Measurements from ENCODE around the gene NEBL.

The NEBL gene

DNA sequence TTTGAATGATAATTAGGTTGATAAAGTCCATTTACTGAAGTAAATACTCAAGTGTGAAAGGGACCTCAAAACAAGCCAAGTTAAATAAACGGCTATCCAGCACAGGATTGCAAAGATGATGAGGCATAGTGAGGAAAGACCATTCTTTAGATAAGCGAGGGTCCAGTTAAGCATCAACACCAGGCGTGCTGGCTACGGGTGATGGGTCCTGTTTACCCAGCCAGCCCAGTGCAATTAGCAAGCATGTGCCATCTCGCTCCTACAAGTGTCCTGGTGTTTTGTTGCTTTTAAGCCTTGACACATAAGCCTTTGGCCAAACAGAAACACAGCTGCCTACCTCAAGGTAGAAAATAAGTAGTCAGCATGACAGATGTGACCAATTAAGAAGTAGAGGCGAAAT is 7.1 kb downstream of the NEBL start:
- no peak for DNase-seq (ENCODE audit: extremely low read depth, low read depth)
- TF ChIP-seq, protein P1, sequence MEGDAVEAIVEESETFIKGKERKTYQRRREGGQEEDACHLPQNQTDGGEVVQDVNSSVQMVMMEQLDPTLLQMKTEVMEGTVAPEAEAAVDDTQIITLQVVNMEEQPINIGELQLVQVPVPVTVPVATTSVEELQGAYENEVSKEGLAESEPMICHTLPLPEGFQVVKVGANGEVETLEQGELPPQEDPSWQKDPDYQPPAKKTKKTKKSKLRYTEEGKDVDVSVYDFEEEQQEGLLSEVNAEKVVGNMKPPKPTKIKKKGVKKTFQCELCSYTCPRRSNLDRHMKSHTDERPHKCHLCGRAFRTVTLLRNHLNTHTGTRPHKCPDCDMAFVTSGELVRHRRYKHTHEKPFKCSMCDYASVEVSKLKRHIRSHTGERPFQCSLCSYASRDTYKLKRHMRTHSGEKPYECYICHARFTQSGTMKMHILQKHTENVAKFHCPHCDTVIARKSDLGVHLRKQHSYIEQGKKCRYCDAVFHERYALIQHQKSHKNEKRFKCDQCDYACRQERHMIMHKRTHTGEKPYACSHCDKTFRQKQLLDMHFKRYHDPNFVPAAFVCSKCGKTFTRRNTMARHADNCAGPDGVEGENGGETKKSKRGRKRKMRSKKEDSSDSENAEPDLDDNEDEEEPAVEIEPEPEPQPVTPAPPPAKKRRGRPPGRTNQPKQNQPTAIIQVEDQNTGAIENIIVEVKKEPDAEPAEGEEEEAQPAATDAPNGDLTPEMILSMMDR (IDR thresholded peaks at IDR 0.05; ENCODE audit: low read depth, low read length) = no peak

DNA sequence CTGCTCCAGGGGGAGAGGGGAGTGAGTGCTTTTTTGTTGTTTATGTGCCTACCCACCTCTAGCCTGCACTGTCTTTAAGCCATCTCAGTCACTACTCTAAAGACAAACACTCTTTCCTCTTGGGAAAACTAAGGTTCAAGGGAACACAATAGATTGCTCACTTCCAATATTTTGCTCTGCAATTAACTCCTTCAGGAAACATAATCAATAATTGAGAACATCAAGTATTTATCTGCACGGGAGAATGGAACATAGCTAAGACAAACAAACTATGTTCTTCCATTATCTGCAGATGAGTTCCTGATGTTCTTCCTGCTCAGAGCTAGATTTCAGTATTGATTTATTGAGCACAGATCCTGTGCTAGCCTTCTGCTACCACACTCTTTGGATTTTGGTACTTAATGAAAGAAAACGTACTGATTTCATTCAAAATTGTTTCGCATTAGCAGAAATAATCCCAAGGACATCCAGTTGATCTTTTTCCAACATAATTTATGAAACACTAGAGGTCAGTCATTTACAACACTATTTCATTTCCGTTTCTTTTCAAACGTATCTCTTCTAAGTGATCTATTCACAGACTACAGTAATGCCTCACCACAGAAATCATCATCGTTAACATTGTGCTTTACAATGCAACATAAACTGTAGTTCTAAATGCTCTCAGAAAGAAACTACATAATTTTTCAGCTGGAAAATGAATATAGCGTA is 8.3 kb downstream of the NEBL start:
- no peak for DNase-seq (ENCODE audit: extremely low read depth, low read depth)
- TF ChIP-seq, protein P1 (IDR thresholded peaks at IDR 0.05; ENCODE audit: low read depth, low read length) = no peak

DNA sequence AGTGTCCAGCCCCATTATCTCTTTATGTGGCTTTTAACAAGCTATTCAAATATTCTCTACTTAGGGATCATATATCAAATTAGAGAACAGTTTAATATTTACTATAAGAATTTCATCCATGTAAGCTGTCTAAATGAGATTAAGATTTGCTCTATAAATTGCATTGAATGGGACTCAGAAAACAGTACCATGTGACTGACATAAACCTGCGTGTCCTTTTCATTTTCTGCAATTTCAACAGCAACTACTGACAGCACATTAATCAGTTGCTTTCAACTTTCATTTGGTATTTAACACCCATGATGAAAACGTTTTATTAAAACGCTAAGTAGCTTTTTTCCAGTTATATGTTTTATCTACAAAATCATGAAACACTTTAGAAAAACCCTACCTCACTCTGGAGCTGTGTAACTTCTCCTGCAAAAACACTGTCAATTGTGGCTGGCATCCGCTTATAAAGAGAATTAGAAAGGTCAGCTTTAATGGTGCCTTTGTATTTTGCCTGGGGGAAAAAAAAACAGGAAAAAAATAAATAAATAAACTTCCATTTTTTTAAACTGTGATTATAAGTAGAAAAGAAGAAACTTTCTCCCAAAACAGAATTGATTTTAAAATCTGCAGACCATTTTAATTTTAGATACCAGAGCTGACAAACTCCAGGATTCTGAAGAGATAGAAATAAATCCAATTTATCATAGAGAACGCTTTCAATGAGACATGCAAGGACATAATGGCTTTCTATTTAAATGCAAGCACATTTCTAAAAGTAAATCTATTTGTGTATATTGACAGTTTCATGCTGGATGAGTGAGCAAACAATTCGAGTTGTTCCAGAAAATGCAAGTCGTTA is 9.2 kb downstream of the NEBL start:
- TF ChIP-seq, protein P1 (IDR thresholded peaks at IDR 0.05; ENCODE audit: low read depth, low read length) = no peak
- DNase-seq (ENCODE audit: extremely low read depth, low read depth) = no peak

DNA sequence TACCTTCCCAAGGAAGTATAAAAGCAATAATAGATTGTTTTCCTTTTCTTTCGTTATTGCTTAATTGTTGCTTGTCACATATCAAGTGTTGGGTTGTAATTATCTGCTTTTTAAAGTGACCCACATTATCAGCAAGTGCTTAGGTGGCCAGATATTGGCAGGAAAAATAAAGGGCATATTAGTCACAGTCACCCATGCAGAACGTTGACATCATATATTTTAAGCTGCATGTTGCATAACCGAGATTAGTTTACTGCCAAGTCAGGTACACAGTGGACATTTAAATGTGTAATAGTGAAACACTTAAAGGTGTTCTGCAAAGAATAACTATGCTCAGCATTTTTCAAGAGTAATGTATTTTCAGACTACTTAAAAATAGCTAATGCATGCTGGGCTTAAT is 11.4 kb downstream of the NEBL start:
- TF ChIP-seq, protein P1 (IDR thresholded peaks at IDR 0.05; ENCODE audit: low read depth, low read length) = no peak

GRCh38 chr10:20883552-20883951 is 13.6 kb downstream of the NEBL start:
- DNase-seq (ENCODE audit: extremely low read depth, low read depth) = no peak
- TF ChIP-seq, protein P1 (IDR thresholded peaks at IDR 0.05; ENCODE audit: low read depth, low read length) = no peak

More for the DNA sequence above, 11.4 kb downstream of the NEBL start:
- no peak for DNase-seq (ENCODE audit: extremely low read depth, low read depth)

GRCh38 chr10:20882091-20882490 is 15.0 kb downstream of the NEBL start:
- DNase-seq (ENCODE audit: extremely low read depth, low read depth) = no peak
- TF ChIP-seq, protein P1 (IDR thresholded peaks at IDR 0.05; ENCODE audit: low read depth, low read length) = no peak

DNA sequence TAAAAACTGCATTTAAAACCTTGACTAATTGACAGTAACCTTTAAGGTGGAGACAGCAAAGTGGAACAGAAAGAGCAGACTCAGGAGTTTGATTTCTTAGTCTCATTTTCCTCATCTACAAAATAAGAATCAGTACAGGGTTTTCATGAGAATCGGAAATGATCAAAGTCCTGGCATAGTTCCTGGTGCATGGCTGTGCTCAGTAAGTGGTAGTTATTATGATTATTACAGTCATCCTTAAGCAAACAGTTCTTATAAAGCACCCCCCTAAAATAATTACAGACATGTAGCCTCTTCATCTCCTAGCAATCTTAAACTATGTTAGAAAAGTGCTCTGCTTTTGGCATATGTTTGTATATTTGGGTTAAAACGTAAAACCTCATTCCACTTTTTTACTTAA is 18.0 kb downstream of the NEBL start:
- no peak for DNase-seq (ENCODE audit: extremely low read depth, low read depth)
- TF ChIP-seq, protein P1 (IDR thresholded peaks at IDR 0.05; ENCODE audit: low read depth, low read length) = no peak

Data from AG09319 (cell line).